ENCODE data around the gene DHRS3. TPM values are rescaled to one million over a fixed set of nuclear protein-coding genes. Genes with fewer than 3 reads are reported as not detected.
A peak's percentile ranks its signal among the peaks of the same experiment; 100 is the strongest.

The DHRS3 gene
- total RNA-seq, 1 donor from 2014 or later: 111 TPM

DNA sequence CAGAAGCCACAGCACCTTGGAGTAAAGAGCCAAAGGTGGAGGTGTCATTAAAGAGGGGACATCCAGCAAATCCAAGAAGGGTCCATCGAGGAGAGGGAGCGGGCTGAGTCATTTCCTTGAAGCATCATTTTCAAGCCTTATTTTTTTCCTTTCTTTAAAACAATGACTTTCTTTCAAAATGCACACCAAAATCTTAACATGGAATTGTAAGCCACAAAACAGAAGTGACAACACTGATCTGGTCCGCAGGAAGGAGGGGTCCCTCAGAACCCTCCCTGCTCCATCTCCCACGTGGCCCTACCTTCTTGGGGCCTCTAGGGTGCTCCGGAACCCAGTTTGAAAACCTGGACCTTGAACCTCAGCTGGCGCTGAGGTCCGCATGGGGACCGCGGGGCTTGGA lies 14.8 kb downstream of the DHRS3 start:
- TF ChIP-seq POLR2AphosphoS5 (IDR thresholded peaks at IDR 0.05; ENCODE audit: insufficient read depth in 1 of 2, low read depth in 1 of 2) (no peak), POLR2A (IDR thresholded peaks at IDR 0.05) (no peak), CTCF (IDR thresholded peaks at IDR 0.05) (no peak)
- H3K36me3 ChIP-seq: no peaks in the 10 kb centered on the region
- no peaks in the 10 kb centered on the region for H3K27me3 ChIP-seq
- DNase-seq (ENCODE audit: extremely low spot score in 2 of 2): no peak
- H3K4me1 ChIP-seq: peaks cover 71% of the 10 kb centered on the region
- no peak overlapping the region for H3K4me3 ChIP-seq
- no peaks in the 10 kb centered on the region for H3K9me3 ChIP-seq
- intact Hi-C loops (cut with DNase I): no loop called here
- H3K27ac ChIP-seq: peak overlapping the region; percentile 80

- H3K36me3 ChIP-seq: no peaks in the 10 kb centered on the region
- DNase-seq (ENCODE audit: extremely low spot score in 2 of 2): no peak
- TF ChIP-seq POLR2AphosphoS5 (IDR thresholded peaks at IDR 0.05; ENCODE audit: insufficient read depth in 1 of 2, low read depth in 1 of 2) (no peak), CTCF (IDR thresholded peaks at IDR 0.05) (no peak), POLR2A (IDR thresholded peaks at IDR 0.05) (no peak)
- peak overlapping the region; percentile 80 for H3K27ac ChIP-seq
- no peaks in the 10 kb centered on the region for H3K27me3 ChIP-seq
- no peak overlapping the region for H3K4me3 ChIP-seq
- no peaks in the 10 kb centered on the region for H3K9me3 ChIP-seq
- intact Hi-C loops (cut with DNase I): no loop called here
- peaks cover 77% of the 10 kb centered on the region for H3K4me1 ChIP-seq
Measured at GRCh38 chr1:12602659-12603024, 15.4 kb downstream of the DHRS3 start.

GRCh38 chr1:12601700-12602658 lies 16.0 kb downstream of the DHRS3 start:
- Histone ChIP-seq H3K27ac (peak overlapping the region; percentile 80), H3K4me1 (peaks cover 84% of the 10 kb centered on the region), H3K36me3 (no peaks in the 10 kb centered on the region), H3K4me3 (no peak overlapping the region), H3K9me3 (no peaks in the 10 kb centered on the region), H3K27me3 (no peaks in the 10 kb centered on the region)
- no peak for DNase-seq (ENCODE audit: extremely low spot score in 2 of 2)
- intact Hi-C loops (cut with DNase I): no loop called here
- no peak for TF ChIP-seq POLR2A (IDR thresholded peaks at IDR 0.05)
- no peak for TF ChIP-seq POLR2AphosphoS5 (IDR thresholded peaks at IDR 0.05; ENCODE audit: insufficient read depth in 1 of 2, low read depth in 1 of 2)
- no peak for TF ChIP-seq CTCF (IDR thresholded peaks at IDR 0.05)

DNA sequence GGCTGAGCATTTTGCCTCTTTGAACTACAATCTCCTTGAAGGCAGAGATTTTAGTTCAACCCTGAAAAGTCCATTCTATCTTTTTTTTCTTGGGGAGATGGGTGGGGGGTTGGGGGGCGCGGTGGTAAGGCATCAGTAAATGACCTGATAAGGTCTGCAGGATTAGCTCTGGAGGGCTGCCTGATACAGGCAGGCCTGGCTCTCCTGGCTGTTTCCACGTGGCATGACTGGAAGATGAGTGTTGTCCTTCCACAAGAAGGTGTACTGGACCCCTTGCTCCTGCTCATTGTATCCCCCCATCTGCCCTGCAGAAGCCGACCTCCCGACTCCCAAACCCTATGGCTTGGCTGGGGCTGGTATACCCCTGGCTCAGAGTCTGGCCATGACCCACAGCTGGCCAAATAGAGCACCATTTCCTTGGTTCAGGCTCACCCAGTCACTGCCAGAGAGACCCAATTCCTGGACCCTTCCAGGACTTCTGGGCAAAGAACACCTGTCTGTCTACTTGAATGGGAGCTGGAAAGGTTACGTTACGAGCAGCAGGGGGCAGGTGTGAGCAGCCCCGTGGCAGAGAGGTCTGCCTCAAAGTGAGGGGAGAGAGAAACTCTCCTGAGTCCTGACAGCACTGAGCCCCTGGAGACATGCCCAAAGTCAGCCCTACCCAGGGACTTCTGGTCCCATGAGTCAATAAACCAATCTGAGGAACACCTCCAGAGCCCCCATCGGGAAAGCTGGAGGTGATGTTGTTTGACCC lies 17.0 kb downstream of the DHRS3 start:
- no peaks in the 10 kb centered on the region for H3K36me3 ChIP-seq
- H3K27ac ChIP-seq: peak overlapping the region; percentile 80
- DNase-seq (ENCODE audit: extremely low spot score in 2 of 2): no peak
- TF ChIP-seq CTCF (IDR thresholded peaks at IDR 0.05) (peak in 2 of 3 experiments; percentile 23 to 24), POLR2AphosphoS5 (IDR thresholded peaks at IDR 0.05; ENCODE audit: insufficient read depth in 1 of 2, low read depth in 1 of 2) (no peak), POLR2A (IDR thresholded peaks at IDR 0.05) (no peak)
- peaks cover 93% of the 10 kb centered on the region for H3K4me1 ChIP-seq
- no peak overlapping the region for H3K4me3 ChIP-seq
- H3K27me3 ChIP-seq: no peaks in the 10 kb centered on the region
- intact Hi-C loops (cut with DNase I): no loop called here
- no peaks in the 10 kb centered on the region for H3K9me3 ChIP-seq

Measured in vagina (tissue), 2 donors.